Ishikawa (cell line): ENCODE measurements around the gene PLXNC1.

Source experiments
- CEBPB ChIP-seq: IDR thresholded peaks from 2 replicates; pipeline ENCODE4 v1.6.1; 2012
- CREB1 ChIP-seq: IDR thresholded peaks from 2 replicates; pipeline ENCODE4 v1.6.1; 2012; ENCODE audit warnings: low read depth
- EGR1 ChIP-seq: IDR thresholded peaks from 2 replicates; pipeline ENCODE4 v1.6.1; 2012
- EP300 ChIP-seq: IDR thresholded peaks from 2 replicates; pipeline ENCODE4 v1.6.1; 2012; ENCODE audit warnings: borderline replicate concordance
- FOXM1 ChIP-seq: IDR thresholded peaks from 2 replicates; pipeline ENCODE4 v1.6.1; 2012; ENCODE audit warnings: low read depth, borderline replicate concordance
- NFIC ChIP-seq: IDR thresholded peaks from 2 replicates; pipeline ENCODE4 v1.6.1; 2012
- RAD21 ChIP-seq: IDR thresholded peaks from 2 replicates; pipeline ENCODE4 v1.6.1; 2012; ENCODE audit warnings: low read depth
- TAF1 ChIP-seq: IDR thresholded peaks from 2 replicates; pipeline ENCODE4 v1.6.1; 2012; ENCODE audit warnings: low read depth, mild to moderate bottlenecking
- TCF12 ChIP-seq: IDR thresholded peaks from 2 replicates; pipeline ENCODE4 v1.6.1; 2012; ENCODE audit warnings: low read depth
- TEAD4 ChIP-seq: IDR thresholded peaks from 2 replicates; pipeline ENCODE4 v1.6.1; 2012
- YY1 ChIP-seq: IDR thresholded peaks from 2 replicates; pipeline ENCODE4 v1.6.1; 2012; ENCODE audit warnings: low read depth
- ZBTB7A ChIP-seq: IDR thresholded peaks from 2 replicates; pipeline ENCODE4 v1.6.1; 2012; ENCODE audit warnings: low read depth
- TF ChIP-seq, protein P1 (sequence below): IDR thresholded peaks from 2 replicates; pipeline ENCODE4 v1.6.1; 2012
- TF ChIP-seq, protein P2 (sequence below): IDR thresholded peaks from 2 replicates; pipeline ENCODE4 v1.6.1; 2012
- TF ChIP-seq, protein P3 (sequence below): IDR thresholded peaks from 2 replicates; pipeline ENCODE4 v1.6.1; 2012; ENCODE audit warnings: low read depth, mild to moderate bottlenecking

PLXNC1 gene

DNA sequence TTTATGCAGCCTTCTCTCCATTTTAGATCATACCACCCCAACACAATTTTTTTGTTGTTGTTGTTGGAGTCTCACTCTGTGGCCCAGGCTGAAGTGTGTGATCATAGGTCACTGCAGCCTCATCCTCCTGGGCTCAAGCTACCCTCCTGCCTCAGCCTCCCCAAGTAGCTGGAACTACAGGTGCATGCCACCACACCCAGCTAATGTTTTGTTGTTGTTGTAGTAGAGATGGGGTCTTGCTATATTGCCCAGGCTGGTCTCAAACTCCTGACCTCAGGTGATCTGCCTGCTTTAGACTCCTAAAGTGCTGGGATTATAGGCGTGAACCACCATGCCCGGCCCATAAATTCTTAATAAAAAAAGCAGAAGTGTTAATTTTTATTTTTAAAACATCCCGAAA is 111.6 kb downstream of the PLXNC1 start:
- TF ChIP-seq EP300 (no peak), FOXM1 (no peak), CEBPB (no peak)

DNA sequence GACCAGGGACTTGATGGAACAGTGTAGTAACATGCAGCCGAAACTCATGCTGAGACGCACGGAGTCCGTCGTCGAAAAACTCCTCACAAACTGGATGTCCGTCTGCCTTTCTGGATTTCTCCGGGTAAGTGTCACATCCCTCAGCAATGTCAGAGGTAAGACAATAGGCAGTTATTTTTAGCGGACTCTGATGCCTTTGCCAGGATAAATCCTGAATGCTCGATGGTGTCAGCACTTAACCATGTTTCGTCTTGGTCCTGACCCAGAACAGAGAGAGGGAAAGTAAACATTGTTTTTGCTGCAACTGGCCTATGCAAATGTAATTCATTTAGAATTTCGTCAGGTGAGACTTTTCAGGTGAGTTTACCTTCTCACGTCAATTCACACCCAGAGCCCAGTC is 112.3 kb downstream of the PLXNC1 start:
- TF ChIP-seq CREB1 (no peak), TAF1 (no peak), NFIC (no peak), EP300 (no peak), FOXM1 (no peak), EGR1 (no peak), RAD21 (no peak), CEBPB (no peak), TEAD4 (no peak), TCF12 (no peak), ZBTB7A (no peak), YY1 (no peak)
- TF ChIP-seq, protein P1, sequence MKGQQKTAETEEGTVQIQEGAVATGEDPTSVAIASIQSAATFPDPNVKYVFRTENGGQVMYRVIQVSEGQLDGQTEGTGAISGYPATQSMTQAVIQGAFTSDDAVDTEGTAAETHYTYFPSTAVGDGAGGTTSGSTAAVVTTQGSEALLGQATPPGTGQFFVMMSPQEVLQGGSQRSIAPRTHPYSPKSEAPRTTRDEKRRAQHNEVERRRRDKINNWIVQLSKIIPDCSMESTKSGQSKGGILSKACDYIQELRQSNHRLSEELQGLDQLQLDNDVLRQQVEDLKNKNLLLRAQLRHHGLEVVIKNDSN = no peak
- TF ChIP-seq, protein P2, sequence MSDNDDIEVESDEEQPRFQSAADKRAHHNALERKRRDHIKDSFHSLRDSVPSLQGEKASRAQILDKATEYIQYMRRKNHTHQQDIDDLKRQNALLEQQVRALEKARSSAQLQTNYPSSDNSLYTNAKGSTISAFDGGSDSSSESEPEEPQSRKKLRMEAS = no peak
- TF ChIP-seq, protein P3, sequence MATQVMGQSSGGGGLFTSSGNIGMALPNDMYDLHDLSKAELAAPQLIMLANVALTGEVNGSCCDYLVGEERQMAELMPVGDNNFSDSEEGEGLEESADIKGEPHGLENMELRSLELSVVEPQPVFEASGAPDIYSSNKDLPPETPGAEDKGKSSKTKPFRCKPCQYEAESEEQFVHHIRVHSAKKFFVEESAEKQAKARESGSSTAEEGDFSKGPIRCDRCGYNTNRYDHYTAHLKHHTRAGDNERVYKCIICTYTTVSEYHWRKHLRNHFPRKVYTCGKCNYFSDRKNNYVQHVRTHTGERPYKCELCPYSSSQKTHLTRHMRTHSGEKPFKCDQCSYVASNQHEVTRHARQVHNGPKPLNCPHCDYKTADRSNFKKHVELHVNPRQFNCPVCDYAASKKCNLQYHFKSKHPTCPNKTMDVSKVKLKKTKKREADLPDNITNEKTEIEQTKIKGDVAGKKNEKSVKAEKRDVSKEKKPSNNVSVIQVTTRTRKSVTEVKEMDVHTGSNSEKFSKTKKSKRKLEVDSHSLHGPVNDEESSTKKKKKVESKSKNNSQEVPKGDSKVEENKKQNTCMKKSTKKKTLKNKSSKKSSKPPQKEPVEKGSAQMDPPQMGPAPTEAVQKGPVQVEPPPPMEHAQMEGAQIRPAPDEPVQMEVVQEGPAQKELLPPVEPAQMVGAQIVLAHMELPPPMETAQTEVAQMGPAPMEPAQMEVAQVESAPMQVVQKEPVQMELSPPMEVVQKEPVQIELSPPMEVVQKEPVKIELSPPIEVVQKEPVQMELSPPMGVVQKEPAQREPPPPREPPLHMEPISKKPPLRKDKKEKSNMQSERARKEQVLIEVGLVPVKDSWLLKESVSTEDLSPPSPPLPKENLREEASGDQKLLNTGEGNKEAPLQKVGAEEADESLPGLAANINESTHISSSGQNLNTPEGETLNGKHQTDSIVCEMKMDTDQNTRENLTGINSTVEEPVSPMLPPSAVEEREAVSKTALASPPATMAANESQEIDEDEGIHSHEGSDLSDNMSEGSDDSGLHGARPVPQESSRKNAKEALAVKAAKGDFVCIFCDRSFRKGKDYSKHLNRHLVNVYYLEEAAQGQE = no peak

DNA sequence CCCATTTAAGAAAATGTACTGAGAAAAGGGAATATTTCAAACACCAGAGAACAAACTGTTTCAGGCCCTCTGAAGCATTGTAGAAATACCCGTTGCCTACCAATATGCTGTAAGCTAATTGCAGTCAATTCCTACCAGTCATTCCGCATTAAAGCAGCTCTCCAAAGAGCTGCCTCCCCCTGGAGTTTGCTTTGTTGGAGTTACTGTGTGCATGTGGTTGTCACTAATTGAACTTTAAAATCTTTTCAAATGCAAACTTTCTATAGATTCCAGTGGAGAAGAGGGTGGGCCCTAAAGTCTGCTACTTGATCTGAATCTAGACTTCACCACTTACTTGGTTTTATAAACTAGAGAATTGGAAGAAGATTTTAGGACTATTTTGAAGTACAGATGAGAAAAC is 112.7 kb downstream of the PLXNC1 start:
- TF ChIP-seq, protein P2 = no peak
- TF ChIP-seq RAD21 = no peak
- TF ChIP-seq TAF1 = no peak
- no peak for TF ChIP-seq NFIC
- no peak for TF ChIP-seq CREB1
- TF ChIP-seq, protein P1 = no peak
- TF ChIP-seq EP300 = no peak
- TF ChIP-seq TCF12 = no peak
- TF ChIP-seq CEBPB = no peak
- no peak for TF ChIP-seq FOXM1
- TF ChIP-seq TEAD4 = no peak
- no peak for TF ChIP-seq EGR1
- TF ChIP-seq ZBTB7A = no peak
- TF ChIP-seq, protein P3 = no peak
- TF ChIP-seq YY1 = no peak

DNA sequence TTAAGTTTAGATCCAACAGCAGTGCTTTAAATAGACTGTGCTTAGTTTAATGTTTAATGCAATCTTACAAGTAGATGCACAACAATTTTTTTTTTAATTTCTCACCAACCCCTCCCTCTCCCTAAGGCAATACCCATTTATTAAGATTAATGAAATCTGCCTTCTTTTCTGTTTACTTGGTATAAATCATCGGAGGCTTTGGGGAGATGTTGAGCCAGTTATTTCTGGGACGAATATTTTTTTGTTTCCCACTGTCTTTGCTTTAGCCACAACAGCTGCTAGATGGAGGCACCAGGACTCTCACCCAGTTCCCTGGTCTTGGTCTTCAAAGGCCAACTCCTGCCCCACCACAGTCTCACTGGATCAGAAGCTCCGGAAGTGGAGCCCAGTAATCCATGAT is 113.4 kb downstream of the PLXNC1 start:
- TF ChIP-seq TAF1 = no peak
- TF ChIP-seq, protein P2 = no peak
- TF ChIP-seq YY1 = no peak
- no peak for TF ChIP-seq ZBTB7A
- TF ChIP-seq, protein P1 = no peak
- no peak for TF ChIP-seq RAD21
- TF ChIP-seq EGR1 = no peak
- TF ChIP-seq TCF12 = no peak
- no peak for TF ChIP-seq CEBPB
- no peak for TF ChIP-seq EP300
- TF ChIP-seq, protein P3 = no peak
- no peak for TF ChIP-seq CREB1
- TF ChIP-seq NFIC = no peak
- TF ChIP-seq TEAD4 = no peak
